GM21619 (cell line): ENCODE measurements around the gene TIGD4.

Experiments
- ATAC-seq: cut with Tn5 transposase; IDR thresholded peaks from one replicate; pipeline ENCODE4 v1.9.1; 2021; ENCODE audit not compliant: unreplicated experiment

Gene TIGD4

GRCh38 chr4:152727784-152728183 lies 51.7 kb downstream of the TIGD4 start:
- ATAC-seq: no peak

- ATAC-seq: no peak
Measured at GRCh38 chr4:152724494-152724893, 55.0 kb downstream of the TIGD4 start.

- ATAC-seq: no peak
Measured at GRCh38 chr4:152723236-152723635, 56.3 kb downstream of the TIGD4 start.

GRCh38 chr4:152719801-152720556 lies 59.6 kb downstream of the TIGD4 start:
- ATAC-seq: no peak
